HG02798 (cell line): ENCODE measurements around the gene TMEM185B.
"Not testable (repeated sequence)": the region's sequence is repeated elsewhere in the genome, so short reads cannot be mapped to it uniquely, and the experiment has no call there.

Experiments
- ATAC-seq: cut with Tn5 transposase; IDR thresholded peaks from one replicate; pipeline ENCODE4 v1.9.1; 2021; ENCODE audit warnings: mild to moderate bottlenecking; ENCODE audit not compliant: unreplicated experiment, poor library complexity

TMEM185B gene

GRCh38 chr2:120235158-120235557 lies 12.0 kb upstream of the TMEM185B start:
- ATAC-seq, result not testable (repeated sequence)

DNA sequence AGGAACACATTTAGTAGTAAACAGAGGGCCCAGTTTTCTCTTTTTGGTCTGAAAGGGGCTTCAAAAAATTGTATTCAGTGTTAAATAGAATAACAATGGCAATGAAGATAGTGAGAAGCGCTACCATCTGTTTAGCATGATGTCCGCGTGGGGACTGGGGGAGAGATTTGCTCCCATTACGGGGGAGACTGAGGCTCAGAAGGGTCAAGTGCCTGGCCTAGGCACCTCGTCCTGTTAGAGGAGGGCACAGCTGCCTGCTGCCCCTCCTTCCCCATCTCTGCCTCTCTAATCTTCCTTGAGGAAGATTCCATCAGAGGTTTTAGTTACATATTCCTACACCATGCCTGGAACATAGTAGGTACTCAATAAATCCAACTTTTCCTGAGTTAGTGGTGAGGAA lies 10.1 kb upstream of the TMEM185B start:
- no peak for ATAC-seq

DNA sequence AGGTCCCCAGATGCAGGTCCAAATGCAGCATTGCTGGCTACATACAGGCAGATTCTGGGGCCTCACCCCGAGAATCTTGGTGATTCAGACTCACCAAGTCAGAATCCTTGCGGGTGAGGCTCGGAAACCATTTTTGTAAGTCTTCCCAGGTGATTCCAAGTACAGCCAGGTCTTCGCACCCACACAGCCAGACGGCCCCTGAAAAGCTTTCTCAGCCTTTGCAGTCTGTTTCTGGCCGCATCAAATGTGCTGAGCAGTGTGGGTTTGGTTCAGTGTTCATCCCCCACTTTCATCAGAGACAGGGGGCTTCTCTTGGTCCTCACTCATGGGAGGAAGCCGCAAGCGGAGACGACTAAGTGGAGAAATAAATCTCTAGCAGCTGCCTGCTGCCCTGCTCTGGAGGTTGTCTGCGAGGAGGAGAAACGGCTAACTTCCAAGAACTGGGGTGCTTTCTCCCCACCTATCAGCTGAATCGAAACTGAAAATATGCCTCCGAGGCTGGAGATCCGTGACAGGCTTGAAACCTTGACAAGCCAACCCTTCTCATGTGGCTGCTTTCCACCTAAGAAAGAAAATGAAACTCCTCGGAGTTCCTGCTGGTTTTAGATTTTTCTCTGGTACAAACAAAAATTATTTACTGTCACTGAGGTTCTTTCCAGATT lies 8.9 kb upstream of the TMEM185B start:
- ATAC-seq, result peak; percentile 90

DNA sequence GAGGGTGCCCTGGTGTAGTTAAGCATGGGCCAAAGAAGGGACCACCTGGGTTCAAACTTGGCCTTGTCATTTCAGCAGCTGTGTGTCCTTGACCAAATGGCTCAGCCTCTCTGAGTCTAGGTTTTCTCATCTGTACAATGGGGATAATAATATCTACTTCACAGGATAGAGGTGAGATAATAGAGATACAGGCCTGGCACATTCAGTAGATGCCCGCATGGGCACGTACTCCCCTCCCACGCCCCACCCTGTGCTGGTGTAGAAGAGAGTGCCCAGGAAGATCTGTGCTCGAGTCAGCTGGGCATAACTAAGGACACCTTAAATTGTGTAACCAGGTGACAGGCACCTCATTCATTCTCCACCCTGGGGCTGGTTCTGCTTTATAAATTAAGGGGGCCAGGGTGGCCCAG lies 8.4 kb upstream of the TMEM185B start:
- peak; percentile 12 for ATAC-seq

DNA sequence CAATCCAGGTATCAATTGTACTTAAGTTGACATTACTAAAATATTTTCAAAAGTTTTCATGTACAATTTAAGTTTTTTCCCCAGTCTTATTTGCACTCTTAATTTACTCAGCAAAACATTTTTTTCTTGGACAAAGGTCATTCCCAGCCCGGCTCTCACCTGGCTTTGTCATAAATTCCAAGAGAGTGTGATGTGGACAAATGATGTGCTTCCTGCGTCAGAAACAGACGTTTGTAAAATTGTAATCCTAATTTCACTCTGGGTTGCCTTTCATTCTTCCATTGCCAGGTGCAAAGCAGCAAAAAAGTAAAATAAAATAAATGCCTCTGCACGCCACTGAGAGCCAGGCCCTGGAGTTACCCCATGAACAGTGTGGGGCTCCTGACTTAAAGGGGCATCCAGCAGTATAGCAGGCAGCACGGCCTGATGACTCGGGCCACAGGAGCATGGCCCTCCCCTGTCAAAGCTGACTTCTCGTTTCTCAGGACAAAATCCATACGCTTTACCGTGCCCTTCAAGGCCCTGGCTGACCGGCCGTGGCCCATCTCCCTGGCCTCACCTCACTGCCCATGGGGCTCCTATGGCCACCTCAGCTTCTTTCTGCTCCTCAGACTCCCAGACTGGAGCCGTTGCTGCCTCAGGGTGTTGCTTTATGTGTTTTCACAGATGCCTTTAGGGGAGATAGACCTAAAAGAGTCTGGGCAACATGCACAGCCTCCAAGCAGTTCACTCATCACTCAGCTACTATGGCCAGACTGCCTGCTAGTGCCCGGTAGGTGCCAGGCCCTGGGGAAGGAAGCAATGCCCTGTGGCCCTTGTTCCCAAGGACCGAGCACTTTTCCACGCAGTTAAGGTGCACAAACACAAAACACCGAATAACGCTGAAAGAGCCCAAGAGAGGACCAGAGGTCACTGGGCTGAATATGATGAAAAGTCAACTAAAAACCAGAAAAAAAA lies 7.6 kb upstream of the TMEM185B start:
- peak; percentile 24 for ATAC-seq

- ATAC-seq, result no peak
Observed at GRCh38 chr2:120229341-120229740, 6.1 kb upstream of the TMEM185B start.

GRCh38 chr2:120228503-120228902 lies 5.3 kb upstream of the TMEM185B start:
- no peak for ATAC-seq

GRCh38 chr2:120227111-120227991 lies 4.2 kb upstream of the TMEM185B start:
- ATAC-seq, result no peak

DNA sequence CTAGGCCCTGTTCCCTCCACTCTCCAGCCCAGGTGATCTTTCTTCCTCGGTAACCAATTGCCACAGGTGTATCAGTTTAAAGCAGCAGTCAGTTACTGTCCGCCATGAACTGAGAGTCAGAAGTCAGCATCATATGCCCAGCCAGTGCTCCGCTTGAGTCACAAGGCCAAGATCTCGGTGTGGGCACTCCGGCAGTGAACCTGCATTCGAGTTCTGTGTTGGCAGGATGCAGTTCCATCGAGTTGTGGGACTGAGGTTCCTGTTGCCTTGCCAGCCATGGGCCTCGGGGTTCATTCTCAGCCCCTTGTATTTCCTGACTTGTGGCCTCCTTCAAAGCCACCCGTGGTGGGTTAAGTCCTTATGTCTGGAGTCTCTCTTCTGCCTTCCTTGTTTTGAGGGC lies 3.1 kb upstream of the TMEM185B start:
- no peak for ATAC-seq

GRCh38 chr2:120225549-120226065 lies 2.4 kb upstream of the TMEM185B start:
- no peak for ATAC-seq

DNA sequence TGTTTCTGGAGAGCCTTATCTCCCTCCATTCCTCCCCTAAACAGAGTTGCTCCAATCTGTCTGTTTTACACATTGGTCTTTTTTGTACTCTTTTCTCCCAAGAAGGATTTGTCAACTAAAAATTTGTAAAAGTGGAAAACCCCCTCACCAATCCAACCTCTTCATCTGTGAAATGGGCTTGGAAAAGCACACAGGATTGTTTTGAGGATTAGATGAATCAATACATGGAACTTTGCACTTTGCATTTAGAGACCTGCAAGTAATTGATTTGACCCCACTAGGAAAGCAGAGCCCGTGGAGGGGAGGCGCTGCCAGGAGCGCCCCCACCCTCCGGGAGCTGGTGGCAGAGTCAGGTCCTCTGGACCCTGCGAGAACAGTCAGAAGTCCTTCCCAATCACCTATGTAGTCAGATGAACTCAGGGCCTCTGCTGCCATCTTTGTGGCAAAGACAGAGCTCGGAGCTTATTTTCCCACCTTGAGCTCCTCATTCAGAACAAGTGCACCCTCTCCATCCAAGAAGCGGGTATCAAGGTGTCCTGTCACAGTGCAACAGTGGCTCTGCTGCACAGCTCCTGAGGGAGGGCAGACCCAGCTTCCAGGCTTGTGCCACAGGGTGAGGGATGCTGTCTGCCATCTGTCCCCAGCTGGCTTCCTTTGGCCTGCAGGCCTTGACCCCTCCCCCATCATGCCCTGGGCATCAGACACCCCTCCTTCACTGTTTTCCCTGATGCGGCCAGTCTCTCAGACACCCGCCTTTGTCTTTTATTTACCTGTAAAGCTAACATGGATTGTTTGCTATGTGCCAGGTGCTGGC lies 1.7 kb upstream of the TMEM185B start:
- ATAC-seq, result no peak

DNA sequence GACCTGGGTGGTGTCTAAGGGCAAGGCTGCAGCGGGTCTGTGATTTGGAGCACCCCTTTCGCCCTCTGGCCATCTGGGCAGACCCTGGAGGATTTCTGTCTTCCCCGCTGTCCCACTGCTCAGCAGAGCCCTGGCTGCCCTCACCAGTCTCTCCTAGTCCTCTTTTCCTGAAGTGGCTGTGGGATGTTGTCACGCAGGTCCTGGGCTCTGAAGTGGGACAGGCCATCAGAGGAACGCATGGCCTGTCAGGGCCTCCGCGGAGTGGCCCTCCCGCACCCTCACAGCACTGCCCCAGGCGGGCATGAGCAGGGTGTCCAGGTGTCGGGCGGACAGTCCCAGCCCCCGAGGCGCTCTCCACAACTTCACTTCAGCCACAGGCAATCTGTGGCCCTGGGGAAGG lies 1.1 kb upstream of the TMEM185B start:
- ATAC-seq, result no peak

DNA sequence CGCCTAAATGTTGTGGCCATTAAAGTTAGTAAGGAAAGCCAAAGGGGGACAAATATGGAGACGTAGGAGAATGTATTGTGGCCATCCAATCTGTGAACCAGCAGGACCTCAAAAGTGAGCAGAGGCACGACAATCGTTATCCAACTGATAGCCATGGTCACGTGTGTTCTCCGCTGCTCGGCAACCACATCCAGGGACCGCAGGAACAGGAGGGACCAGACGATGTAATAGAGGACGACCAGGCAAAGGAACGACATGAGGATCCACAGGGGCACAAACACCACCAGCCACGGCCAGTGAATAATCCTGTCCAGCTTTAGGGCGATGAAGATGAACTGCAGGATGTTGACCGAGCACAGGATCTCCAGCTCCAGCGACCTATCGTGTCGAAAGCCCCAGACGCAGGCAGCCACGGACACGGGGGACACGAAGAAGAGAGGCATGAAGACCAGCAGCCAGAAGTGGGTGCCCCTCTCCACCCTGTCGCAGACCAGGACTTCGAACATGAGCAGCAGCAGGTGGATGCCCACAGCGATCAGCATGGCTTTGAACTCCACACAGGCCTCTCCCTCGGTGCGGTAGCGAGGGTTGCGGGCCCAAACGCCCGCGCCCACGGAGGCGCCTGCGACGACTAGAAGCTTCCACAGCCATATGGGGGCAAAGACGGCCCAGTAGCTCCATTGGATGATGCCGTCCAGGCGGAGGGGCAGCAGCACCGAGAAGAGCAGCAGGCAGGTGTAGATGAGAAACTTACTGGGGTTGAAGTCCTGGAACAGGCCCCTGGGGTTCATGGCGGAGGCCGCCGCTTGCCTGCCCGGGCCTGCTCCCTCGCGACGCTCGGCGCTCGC lies 790 bp downstream of the TMEM185B start:
- no peak for ATAC-seq

DNA sequence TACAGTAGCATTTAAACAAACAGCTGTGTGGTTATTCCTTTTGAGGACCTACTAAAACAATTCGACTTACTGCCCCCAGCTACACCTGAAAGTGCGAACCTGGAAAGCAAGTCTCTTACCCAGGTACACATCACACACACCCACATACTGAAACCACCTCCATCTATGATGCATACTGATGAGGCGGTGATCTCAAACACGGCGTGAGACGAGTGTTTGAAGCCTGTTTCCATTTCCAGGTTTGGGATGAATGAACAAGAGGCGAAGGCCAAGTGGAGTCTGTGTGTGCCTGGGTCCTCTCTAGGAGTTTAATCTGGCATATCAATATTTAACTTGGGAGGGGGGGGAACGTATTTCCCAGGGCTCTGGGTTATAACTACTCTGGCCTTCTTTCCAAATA lies 1.6 kb downstream of the TMEM185B start:
- ATAC-seq, result no peak

DNA sequence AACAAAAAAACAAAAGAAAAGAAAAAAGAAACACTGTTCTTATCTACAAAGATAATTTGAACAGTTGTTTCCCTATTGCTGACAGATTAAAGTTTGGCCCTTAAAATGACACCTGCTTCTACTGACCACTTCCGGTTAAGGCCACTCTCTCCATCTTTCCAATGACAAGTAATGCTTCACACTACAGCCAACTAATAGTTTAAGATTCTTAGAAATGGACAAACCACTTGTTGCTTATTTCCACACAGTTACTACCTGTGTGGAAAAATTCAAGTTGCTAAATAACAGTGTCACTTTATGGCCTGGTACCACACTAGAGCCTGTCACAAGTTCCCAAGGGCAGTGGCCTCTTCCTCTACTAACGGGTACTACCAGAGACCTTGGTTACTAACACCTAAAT lies 2.4 kb downstream of the TMEM185B start:
- ATAC-seq, result no peak

GRCh38 chr2:120219766-120220165 lies 3.4 kb downstream of the TMEM185B start:
- ATAC-seq, result no peak

DNA sequence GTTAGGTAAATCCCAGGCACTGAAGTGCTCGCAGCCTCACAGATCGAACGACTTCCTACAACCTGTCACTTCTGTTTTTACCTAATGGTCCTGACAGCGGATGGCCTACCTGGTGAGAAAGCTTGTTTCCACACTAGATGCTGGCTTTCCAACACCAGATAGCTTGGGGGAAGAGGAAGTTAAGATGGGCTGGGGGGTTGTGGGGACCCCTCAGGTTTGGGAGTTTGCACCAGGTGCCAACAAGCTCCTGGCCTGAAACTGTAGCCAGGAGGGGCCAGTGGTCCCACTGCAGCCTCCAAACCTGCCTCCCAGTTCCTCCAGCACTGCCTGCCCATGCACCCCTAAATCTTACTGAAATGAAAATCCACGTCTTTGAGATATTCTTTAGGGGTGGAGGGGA lies 3.9 kb downstream of the TMEM185B start:
- ATAC-seq, result no peak

GRCh38 chr2:120218181-120218580 lies 5.0 kb downstream of the TMEM185B start:
- no peak for ATAC-seq

DNA sequence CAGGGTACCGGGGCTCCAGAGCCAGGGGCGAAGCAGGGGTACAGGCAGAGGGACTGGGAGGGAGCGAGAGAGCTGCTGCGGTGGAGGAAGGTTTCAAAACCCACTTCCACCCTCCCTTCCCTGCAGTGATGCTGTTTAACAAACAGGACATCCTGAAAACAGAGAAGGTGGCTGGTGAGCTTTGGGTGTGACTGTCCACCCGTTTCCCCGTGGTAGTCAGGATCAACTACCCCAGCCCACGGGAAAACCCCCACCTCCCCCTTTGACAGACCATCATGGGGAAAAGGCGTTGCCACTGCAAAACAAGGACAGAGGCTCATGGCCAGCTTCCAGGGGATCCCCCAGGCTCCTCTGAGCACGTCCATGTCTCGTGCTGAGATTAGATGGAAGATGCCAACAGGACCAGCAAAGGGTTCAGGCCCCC lies 12.9 kb downstream of the TMEM185B start:
- no peak for ATAC-seq
